ENCODE results near the gene CDIPT. TPM values are rescaled to one million over a fixed set of nuclear protein-coding genes. Genes with fewer than 3 reads are reported as not detected.
"Not testable (repeated sequence)": the region's sequence is repeated elsewhere in the genome, so short reads cannot be mapped to it uniquely, and the experiment has no call there.

CDIPT gene
- total RNA-seq, 1 experiment from 2014 or later: 57.4 TPM

DNA sequence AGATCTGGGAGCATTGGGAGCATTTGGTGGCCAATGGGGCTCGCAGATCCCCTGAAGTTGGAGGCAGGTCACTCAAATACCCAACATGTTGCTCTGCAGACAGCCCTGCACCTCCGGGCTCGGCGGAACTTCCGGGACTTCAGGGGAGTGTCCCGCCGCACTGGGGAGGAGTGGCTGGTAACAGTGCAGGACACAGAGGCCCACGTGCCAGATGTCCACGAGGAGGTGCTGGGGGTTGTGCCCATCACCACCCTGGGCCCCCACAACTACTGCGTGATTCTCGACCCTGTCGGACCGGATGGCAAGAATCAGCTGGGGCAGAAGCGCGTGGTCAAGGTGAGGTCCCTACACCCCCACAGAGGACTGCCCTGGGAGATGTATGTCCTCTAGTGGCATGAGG lies 26.4 kb downstream of the CDIPT start:
- no peak overlapping the region for H2AFZ ChIP-seq (ENCODE audit: low read length)
- DNase-seq: no peak
- no peaks in the 10 kb centered on the region for H3K79me2 ChIP-seq (ENCODE audit: low read length)
- H3K27ac ChIP-seq (ENCODE audit: low read length): no peak overlapping the region
- H3K9ac ChIP-seq (ENCODE audit: low read length): no peak overlapping the region
- no peak overlapping the region for H3K4me3 ChIP-seq (ENCODE audit: low read length)
- no peak overlapping the region for H3K4me2 ChIP-seq (ENCODE audit: low read depth, low read length, poor library complexity, severe bottlenecking)
- H3K27me3 ChIP-seq (ENCODE audit: low read length): no peaks in the 10 kb centered on the region
- no peaks in the 10 kb centered on the region for H3K36me3 ChIP-seq (ENCODE audit: insufficient read depth, low read length)
- no peaks in the 10 kb centered on the region for H3K9me3 ChIP-seq (ENCODE audit: low read length)
- H3K4me1 ChIP-seq (ENCODE audit: low read length): no peaks in the 10 kb centered on the region
- H3K9me2 ChIP-seq (replicated peaks; ENCODE audit: insufficient read depth, low read length): no peaks in the 10 kb centered on the region
- H4K20me1 ChIP-seq (ENCODE audit: insufficient read depth, low read depth, low read length): no peaks in the 10 kb centered on the region

DNA sequence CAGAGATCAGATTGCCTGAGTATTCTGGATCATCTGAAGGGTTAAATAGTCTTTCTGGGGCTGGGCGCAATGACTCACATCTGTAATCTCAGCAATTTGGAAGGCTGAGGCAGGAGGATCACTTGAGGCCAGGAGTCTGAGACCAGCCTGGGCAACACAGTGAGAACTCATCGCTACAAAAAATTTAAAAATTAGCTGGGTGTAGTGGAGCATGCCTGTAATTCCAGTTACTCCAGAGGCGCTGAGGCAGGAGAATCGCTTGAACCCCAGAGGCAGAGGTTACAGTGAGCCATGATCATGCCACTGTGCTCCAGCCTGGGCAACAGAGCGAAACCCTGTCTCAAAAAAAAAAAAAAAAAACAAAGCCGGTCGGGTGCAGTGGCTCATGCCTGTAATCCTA lies 27.1 kb downstream of the CDIPT start:
- Histone ChIP-seq H2AFZ (ENCODE audit: low read length) (no peak overlapping the region), H3K9ac (ENCODE audit: low read length) (no peak overlapping the region), H3K27ac (ENCODE audit: low read length) (no peak overlapping the region), H3K4me3 (ENCODE audit: low read length) (no peak overlapping the region), H3K4me1 (ENCODE audit: low read length) (no peaks in the 10 kb centered on the region), H3K4me2 (ENCODE audit: low read depth, low read length, poor library complexity, severe bottlenecking) (no peak overlapping the region), H3K36me3 (ENCODE audit: insufficient read depth, low read length) (no peaks in the 10 kb centered on the region), H3K9me2 (replicated peaks; ENCODE audit: insufficient read depth, low read length) (no peaks in the 10 kb centered on the region), H3K27me3 (ENCODE audit: low read length) (no peaks in the 10 kb centered on the region), H4K20me1 (ENCODE audit: insufficient read depth, low read depth, low read length) (no peaks in the 10 kb centered on the region), H3K79me2 (ENCODE audit: low read length) (no peaks in the 10 kb centered on the region), H3K9me3 (ENCODE audit: low read length) (no peaks in the 10 kb centered on the region)
- DNase-seq: no peak

- Histone ChIP-seq H3K9me2 (replicated peaks; ENCODE audit: insufficient read depth, low read length) (no peaks in the 10 kb centered on the region), H3K4me1 (ENCODE audit: low read length) (no peaks in the 10 kb centered on the region), H3K79me2 (ENCODE audit: low read length) (no peaks in the 10 kb centered on the region), H3K9me3 (ENCODE audit: low read length) (no peaks in the 10 kb centered on the region), H3K27me3 (ENCODE audit: low read length) (no peaks in the 10 kb centered on the region), H3K9ac (ENCODE audit: low read length) (no peak overlapping the region), H3K4me3 (ENCODE audit: low read length) (no peak overlapping the region), H3K36me3 (ENCODE audit: insufficient read depth, low read length) (no peaks in the 10 kb centered on the region), H2AFZ (ENCODE audit: low read length) (no peak overlapping the region), H3K4me2 (ENCODE audit: low read depth, low read length, poor library complexity, severe bottlenecking) (no peak overlapping the region), H3K27ac (ENCODE audit: low read length) (no peak overlapping the region), H4K20me1 (ENCODE audit: insufficient read depth, low read depth, low read length) (no peaks in the 10 kb centered on the region)
- no peak for DNase-seq
These were observed 28.9 kb downstream of the CDIPT start for GRCh38 chr16:29834079-29834478.

DNA sequence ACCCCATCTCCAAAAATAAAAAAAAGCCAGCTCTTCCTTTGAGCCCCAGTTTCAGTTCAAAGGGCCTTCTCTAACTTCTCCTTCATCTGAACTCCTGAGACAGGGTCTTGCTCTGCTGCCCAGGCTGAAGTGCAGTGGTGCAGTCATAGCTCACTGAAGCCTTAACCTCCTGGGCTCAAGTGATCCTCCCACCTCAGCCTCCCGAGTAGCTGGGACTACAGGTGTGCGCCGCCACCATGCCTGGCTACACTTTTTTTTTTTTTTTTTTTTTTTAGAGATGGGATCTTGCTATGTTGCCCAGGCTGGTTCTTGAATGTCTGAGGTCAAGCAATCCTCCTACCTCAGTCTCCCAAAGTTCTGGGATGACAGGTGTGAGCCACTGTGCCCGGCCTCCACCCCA lies 29.8 kb downstream of the CDIPT start:
- H2AFZ ChIP-seq (ENCODE audit: low read length); H3K4me3 ChIP-seq (ENCODE audit: low read length); H3K27ac ChIP-seq (ENCODE audit: low read length); H3K9ac ChIP-seq (ENCODE audit: low read length); H3K36me3 ChIP-seq (ENCODE audit: insufficient read depth, low read length); H3K4me2 ChIP-seq (ENCODE audit: low read depth, low read length, poor library complexity, severe bottlenecking); H3K79me2 ChIP-seq (ENCODE audit: low read length); H3K4me1 ChIP-seq (ENCODE audit: low read length); H3K9me2 ChIP-seq (replicated peaks; ENCODE audit: insufficient read depth, low read length); H4K20me1 ChIP-seq (ENCODE audit: insufficient read depth, low read depth, low read length); DNase-seq; H3K9me3 ChIP-seq (ENCODE audit: low read length); H3K27me3 ChIP-seq (ENCODE audit: low read length): not testable (repeated sequence)

GRCh38 chr16:29831490-29831889 lies 31.5 kb downstream of the CDIPT start:
- Histone ChIP-seq H3K9me3 (ENCODE audit: low read length) (no peaks in the 10 kb centered on the region), H2AFZ (ENCODE audit: low read length) (no peak overlapping the region), H3K9me2 (replicated peaks; ENCODE audit: insufficient read depth, low read length) (no peaks in the 10 kb centered on the region), H3K36me3 (ENCODE audit: insufficient read depth, low read length) (no peaks in the 10 kb centered on the region), H4K20me1 (ENCODE audit: insufficient read depth, low read depth, low read length) (no peaks in the 10 kb centered on the region), H3K4me1 (ENCODE audit: low read length) (no peaks in the 10 kb centered on the region), H3K79me2 (ENCODE audit: low read length) (no peaks in the 10 kb centered on the region), H3K4me3 (ENCODE audit: low read length) (no peak overlapping the region), H3K27ac (ENCODE audit: low read length) (no peak overlapping the region), H3K4me2 (ENCODE audit: low read depth, low read length, poor library complexity, severe bottlenecking) (no peak overlapping the region), H3K9ac (ENCODE audit: low read length) (no peak overlapping the region), H3K27me3 (ENCODE audit: low read length) (no peaks in the 10 kb centered on the region)
- no peak for DNase-seq

GRCh38 chr16:29830774-29831173 lies 32.3 kb downstream of the CDIPT start:
- H2AFZ ChIP-seq (ENCODE audit: low read length): no peak overlapping the region
- no peaks in the 10 kb centered on the region for H3K36me3 ChIP-seq (ENCODE audit: insufficient read depth, low read length)
- no peaks in the 10 kb centered on the region for H3K27me3 ChIP-seq (ENCODE audit: low read length)
- H3K9me3 ChIP-seq (ENCODE audit: low read length): no peaks in the 10 kb centered on the region
- no peak overlapping the region for H3K4me3 ChIP-seq (ENCODE audit: low read length)
- H3K9me2 ChIP-seq (replicated peaks; ENCODE audit: insufficient read depth, low read length): no peaks in the 10 kb centered on the region
- H3K79me2 ChIP-seq (ENCODE audit: low read length): no peaks in the 10 kb centered on the region
- no peaks in the 10 kb centered on the region for H4K20me1 ChIP-seq (ENCODE audit: insufficient read depth, low read depth, low read length)
- DNase-seq: no peak
- no peak overlapping the region for H3K9ac ChIP-seq (ENCODE audit: low read length)
- H3K27ac ChIP-seq (ENCODE audit: low read length): no peak overlapping the region
- no peaks in the 10 kb centered on the region for H3K4me1 ChIP-seq (ENCODE audit: low read length)
- H3K4me2 ChIP-seq (ENCODE audit: low read depth, low read length, poor library complexity, severe bottlenecking): no peak overlapping the region

DNA sequence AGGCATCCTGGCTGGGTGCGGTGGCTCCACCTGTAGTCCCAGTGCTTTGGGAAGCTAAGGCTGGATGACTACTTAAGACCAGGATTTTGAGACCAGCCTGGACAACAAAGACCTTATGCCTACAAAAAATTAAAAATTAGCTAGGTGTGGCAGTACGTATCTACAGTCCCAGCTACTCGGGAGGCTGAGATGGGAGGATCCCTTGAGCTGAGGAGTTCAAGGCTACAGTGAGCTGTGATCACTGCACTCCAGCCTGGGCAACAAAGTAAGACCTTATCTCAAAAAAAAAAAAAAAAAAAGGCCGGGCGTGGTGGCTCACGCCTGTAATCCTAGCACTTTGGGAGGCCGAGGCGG lies 36.7 kb downstream of the CDIPT start:
- H3K9me2 ChIP-seq (replicated peaks; ENCODE audit: insufficient read depth, low read length): no peaks in the 10 kb centered on the region
- H3K9ac ChIP-seq (ENCODE audit: low read length): no peak overlapping the region
- H3K4me2 ChIP-seq (ENCODE audit: low read depth, low read length, poor library complexity, severe bottlenecking): no peak overlapping the region
- H4K20me1 ChIP-seq (ENCODE audit: insufficient read depth, low read depth, low read length): peaks cover 6% of the 10 kb centered on the region; the same call in 1 of the 2 replicates
- no peaks in the 10 kb centered on the region for H3K4me1 ChIP-seq (ENCODE audit: low read length)
- H3K27me3 ChIP-seq (ENCODE audit: low read length): no peaks in the 10 kb centered on the region
- H3K4me3 ChIP-seq (ENCODE audit: low read length): no peak overlapping the region
- no peak for DNase-seq
- no peaks in the 10 kb centered on the region for H3K36me3 ChIP-seq (ENCODE audit: insufficient read depth, low read length)
- no peak overlapping the region for H3K27ac ChIP-seq (ENCODE audit: low read length)
- H3K9me3 ChIP-seq (ENCODE audit: low read length): no peaks in the 10 kb centered on the region
- H2AFZ ChIP-seq (ENCODE audit: low read length): no peak overlapping the region
- H3K79me2 ChIP-seq (ENCODE audit: low read length): no peaks in the 10 kb centered on the region

DNA sequence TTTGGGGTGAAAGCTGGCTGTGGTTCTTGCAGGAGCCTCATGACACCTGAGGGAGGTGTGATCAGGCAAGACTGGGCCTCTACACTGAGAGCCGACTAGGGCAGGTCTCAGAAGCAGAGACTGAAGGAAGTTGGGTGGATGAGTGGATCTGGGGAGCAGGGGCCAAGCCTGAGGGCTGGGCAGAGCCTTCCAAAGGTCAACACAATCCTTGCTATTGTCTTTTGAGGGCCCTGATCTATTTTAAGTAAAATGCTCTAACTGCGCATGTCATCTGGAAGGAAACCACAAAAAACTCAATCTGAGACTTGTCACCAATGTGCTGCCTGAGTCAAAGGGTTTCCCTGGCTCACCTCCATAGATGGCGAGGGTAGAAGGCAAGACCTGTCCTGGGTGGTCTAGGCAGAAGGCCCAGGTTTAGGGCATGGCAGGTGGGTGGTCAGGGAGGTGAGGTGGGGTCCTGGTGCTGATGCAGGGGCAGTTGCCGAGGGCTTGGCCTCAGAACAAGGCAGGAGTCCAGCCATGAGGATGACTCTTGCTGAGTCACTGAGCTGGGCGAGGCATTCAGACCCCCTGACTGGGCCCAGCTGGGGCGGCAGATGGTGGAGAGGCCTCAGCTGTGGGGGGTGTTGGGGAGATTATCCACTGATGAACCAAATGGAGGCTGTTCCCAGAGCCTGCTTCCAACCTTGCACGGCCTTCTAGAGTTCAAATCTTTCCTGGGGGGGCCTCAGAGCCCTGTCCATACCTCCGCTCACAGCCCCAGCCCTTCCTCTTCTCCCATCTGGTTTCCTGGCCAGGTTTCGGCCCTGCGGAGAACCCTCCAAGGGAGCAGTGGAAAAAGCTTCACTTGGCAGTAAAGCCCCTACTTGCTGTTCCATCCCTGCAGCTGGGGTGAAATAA lies 37.6 kb downstream of the CDIPT start:
- Histone ChIP-seq H2AFZ (ENCODE audit: low read length) (no peak overlapping the region), H3K9ac (ENCODE audit: low read length) (no peak overlapping the region), H3K36me3 (ENCODE audit: insufficient read depth, low read length) (no peaks in the 10 kb centered on the region), H3K9me3 (ENCODE audit: low read length) (no peaks in the 10 kb centered on the region), H3K4me1 (ENCODE audit: low read length) (peaks cover 7% of the 10 kb centered on the region), H3K79me2 (ENCODE audit: low read length) (no peaks in the 10 kb centered on the region), H3K4me3 (ENCODE audit: low read length) (no peak overlapping the region), H3K4me2 (ENCODE audit: low read depth, low read length, poor library complexity, severe bottlenecking) (no peak overlapping the region), H3K27me3 (ENCODE audit: low read length) (no peaks in the 10 kb centered on the region), H3K9me2 (replicated peaks; ENCODE audit: insufficient read depth, low read length) (no peaks in the 10 kb centered on the region), H3K27ac (ENCODE audit: low read length) (no peak overlapping the region), H4K20me1 (ENCODE audit: insufficient read depth, low read depth, low read length) (peaks cover 15% of the 10 kb centered on the region; the same call in 1 of the 2 replicates)
- no peak for DNase-seq

Measured in Karpas-422 (cell line).